ENCODE measurements around the gene KPNA2. TPM values are rescaled to one million over a fixed set of nuclear protein-coding genes. Genes with fewer than 3 reads are reported as not detected.
A peak's percentile ranks its signal among the peaks of the same experiment; 100 is the strongest.
"Not testable (repeated sequence)": the region's sequence is repeated elsewhere in the genome, so short reads cannot be mapped to it uniquely, and the experiment has no call there.

KPNA2 gene
- total RNA-seq, 2 experiments from 2014 or later: 165 to 180 TPM

DNA sequence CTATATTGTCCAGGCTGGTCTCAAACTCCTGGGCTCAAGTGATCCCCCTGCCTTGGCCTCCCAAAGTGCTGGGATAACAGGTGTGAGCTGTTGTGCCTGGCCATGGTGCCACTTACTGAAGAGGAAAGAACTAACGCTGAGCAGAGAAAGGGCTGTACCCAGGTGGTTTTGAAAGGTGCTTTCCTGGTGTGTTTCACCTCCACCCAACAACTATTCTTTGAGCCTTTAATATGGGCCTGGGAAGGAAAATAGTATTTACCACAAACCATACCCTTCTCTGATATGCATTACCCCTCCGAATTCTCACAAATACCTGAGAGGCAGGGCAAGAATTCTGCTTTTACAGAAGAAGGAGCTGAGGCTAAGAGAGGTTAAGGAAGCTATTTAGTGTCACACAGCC is 24.8 kb downstream of the KPNA2 start:
- H3K36me3 Mint-ChIP-seq (ENCODE audit: low read depth): no peaks in the 10 kb centered on the region
- ATAC-seq: no peak
- H3K9me3 Mint-ChIP-seq: no peaks in the 10 kb centered on the region
- CTCF ChIA-PET: interaction anchor here (1.2 kb wide), 2 partner anchors 22 to 112 kb away, joined by 3 to 4 read pairs; no protein-coding TSS in a partner anchor
- H3K27me3 Mint-ChIP-seq: no peaks in the 10 kb centered on the region
- intact Hi-C loops (cut with micrococcal nuclease): no loop called here
- no peak overlapping the region for H3K4me3 Mint-ChIP-seq
- DNase-seq: no peak
- H3K4me1 Mint-ChIP-seq (ENCODE audit: low read depth): peaks cover 5% of the 10 kb centered on the region
- TF ChIP-seq CTCF (IDR thresholded peaks at IDR 0.05): no peak
- POLR2A ChIA-PET: interaction anchor here (0.6 to 1.3 kb wide), 3 partner anchors 10 to 63 kb away, joined by 3 to 4 read pairs (median 3); no protein-coding TSS in a partner anchor
- H3K27ac Mint-ChIP-seq: no peak overlapping the region

- no peaks in the 10 kb centered on the region for H3K27me3 Mint-ChIP-seq
- no peak for DNase-seq
- H3K9me3 Mint-ChIP-seq: no peaks in the 10 kb centered on the region
- CTCF ChIA-PET: no interaction called here
- POLR2A ChIA-PET: no interaction called here
- TF ChIP-seq CTCF (IDR thresholded peaks at IDR 0.05): no peak
- H3K4me3 Mint-ChIP-seq: no peak overlapping the region
- no peak overlapping the region for H3K27ac Mint-ChIP-seq
- intact Hi-C loops (cut with micrococcal nuclease): no loop called here
- H3K36me3 Mint-ChIP-seq (ENCODE audit: low read depth): no peaks in the 10 kb centered on the region
- no peak for ATAC-seq
- H3K4me1 Mint-ChIP-seq (ENCODE audit: low read depth): peaks cover 5% of the 10 kb centered on the region
Measured at GRCh38 chr17:68061512-68062313, 26.2 kb downstream of the KPNA2 start.

GRCh38 chr17:68065366-68065765 is 29.8 kb downstream of the KPNA2 start:
- POLR2A ChIA-PET; H3K36me3 Mint-ChIP-seq (ENCODE audit: low read depth); intact Hi-C loops (cut with micrococcal nuclease); H3K9me3 Mint-ChIP-seq; H3K4me1 Mint-ChIP-seq (ENCODE audit: low read depth); H3K4me3 Mint-ChIP-seq; H3K27ac Mint-ChIP-seq; DNase-seq; ATAC-seq; H3K27me3 Mint-ChIP-seq: not testable (repeated sequence)
- CTCF ChIA-PET: interaction anchor here (0.6 kb wide), 1 partner anchor 8 kb away, joined by 5 read pairs; no protein-coding TSS in a partner anchor

DNA sequence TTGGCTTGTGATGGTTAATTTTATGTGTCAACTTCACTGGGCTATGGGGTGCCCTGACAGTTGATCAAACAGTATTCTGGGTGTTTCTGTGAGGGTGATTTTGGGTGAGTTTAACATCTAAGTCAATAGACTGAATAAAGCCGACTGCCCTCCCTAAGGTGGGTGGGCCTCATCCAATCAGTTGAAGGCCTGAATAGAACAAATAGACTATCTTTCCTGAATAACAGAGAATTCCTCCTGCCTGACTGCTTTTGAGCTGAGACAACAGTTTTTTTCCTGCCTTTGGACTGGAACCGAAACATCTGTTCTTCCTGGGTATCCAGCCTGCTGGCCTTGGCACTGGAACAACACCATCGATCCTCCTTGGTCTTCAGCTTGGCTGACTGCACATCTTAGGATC is 33.0 kb downstream of the KPNA2 start:
- CTCF ChIA-PET: interaction anchor here (1.2 kb wide), 1 partner anchor 11 kb away, joined by 5 read pairs; no protein-coding TSS in a partner anchor
- DNase-seq; POLR2A ChIA-PET; H3K27me3 Mint-ChIP-seq; ATAC-seq; H3K36me3 Mint-ChIP-seq (ENCODE audit: low read depth); H3K4me3 Mint-ChIP-seq; intact Hi-C loops (cut with micrococcal nuclease); H3K9me3 Mint-ChIP-seq; H3K4me1 Mint-ChIP-seq (ENCODE audit: low read depth); H3K27ac Mint-ChIP-seq: not testable (repeated sequence)

GRCh38 chr17:68070582-68071444 is 35.3 kb downstream of the KPNA2 start:
- H3K4me3 Mint-ChIP-seq; H3K27ac Mint-ChIP-seq; H3K27me3 Mint-ChIP-seq; H3K9me3 Mint-ChIP-seq; H3K36me3 Mint-ChIP-seq (ENCODE audit: low read depth); intact Hi-C loops (cut with micrococcal nuclease); H3K4me1 Mint-ChIP-seq (ENCODE audit: low read depth); CTCF ChIA-PET: not testable (repeated sequence)
- ATAC-seq (peak; percentile 45), DNase-seq (peak; percentile 15)
- POLR2A ChIA-PET: interaction anchor here (1.5 kb wide), 1 partner anchor 10 kb away, joined by 3 read pairs; no protein-coding TSS in a partner anchor

- no peak overlapping the region for H3K27ac Mint-ChIP-seq
- ChIA-PET CTCF (interaction anchor here (0.8 kb wide), 1 partner anchor 9 kb away, joined by 5 read pairs; no protein-coding TSS in a partner anchor), POLR2A (no interaction called here)
- H3K36me3 Mint-ChIP-seq (ENCODE audit: low read depth): no peaks in the 10 kb centered on the region
- no peaks in the 10 kb centered on the region for H3K9me3 Mint-ChIP-seq
- DNase-seq: no peak
- TF ChIP-seq CTCF (IDR thresholded peaks at IDR 0.05): no peak
- intact Hi-C loops (cut with micrococcal nuclease): no loop called here
- no peaks in the 10 kb centered on the region for H3K27me3 Mint-ChIP-seq
- H3K4me1 Mint-ChIP-seq (ENCODE audit: low read depth): no peaks in the 10 kb centered on the region
- no peak overlapping the region for H3K4me3 Mint-ChIP-seq
- ATAC-seq: no peak
Measured at GRCh38 chr17:68074279-68074678, 38.7 kb downstream of the KPNA2 start.

DNA sequence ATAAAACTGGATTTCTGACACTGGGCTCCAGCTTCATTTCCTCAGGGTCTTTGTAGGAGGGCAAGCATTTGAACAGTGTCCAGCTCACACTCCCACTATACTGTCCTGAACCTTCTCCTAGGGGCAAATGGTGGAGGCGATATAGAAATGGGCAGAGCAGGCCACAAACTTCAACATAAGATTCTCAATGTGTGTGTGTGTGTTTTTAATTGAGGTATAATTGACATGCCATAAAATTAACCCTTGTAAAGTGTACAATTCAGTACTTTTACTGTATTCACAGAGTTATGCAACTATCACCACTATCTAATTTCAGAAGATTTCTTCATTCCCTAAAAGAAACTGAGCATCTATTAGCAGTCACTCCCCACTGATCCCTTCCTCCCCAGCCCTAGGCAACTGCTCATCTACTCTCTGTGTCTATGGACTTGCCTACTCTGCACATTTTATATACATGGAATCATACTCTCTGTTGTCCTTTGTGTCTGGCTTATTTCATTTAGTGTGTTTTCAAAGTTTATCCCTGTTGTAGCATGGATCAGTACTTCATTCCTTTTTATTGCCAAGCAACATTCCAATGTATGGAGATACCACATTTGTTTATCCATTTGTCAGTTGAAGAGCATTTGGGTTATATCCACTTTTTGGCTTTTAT is 40.5 kb downstream of the KPNA2 start:
- intact Hi-C loops (cut with micrococcal nuclease); H3K4me3 Mint-ChIP-seq; H3K4me1 Mint-ChIP-seq (ENCODE audit: low read depth); H3K27ac Mint-ChIP-seq; POLR2A ChIA-PET; H3K9me3 Mint-ChIP-seq; H3K36me3 Mint-ChIP-seq (ENCODE audit: low read depth); DNase-seq; H3K27me3 Mint-ChIP-seq; CTCF ChIA-PET; ATAC-seq: not testable (repeated sequence)

DNA sequence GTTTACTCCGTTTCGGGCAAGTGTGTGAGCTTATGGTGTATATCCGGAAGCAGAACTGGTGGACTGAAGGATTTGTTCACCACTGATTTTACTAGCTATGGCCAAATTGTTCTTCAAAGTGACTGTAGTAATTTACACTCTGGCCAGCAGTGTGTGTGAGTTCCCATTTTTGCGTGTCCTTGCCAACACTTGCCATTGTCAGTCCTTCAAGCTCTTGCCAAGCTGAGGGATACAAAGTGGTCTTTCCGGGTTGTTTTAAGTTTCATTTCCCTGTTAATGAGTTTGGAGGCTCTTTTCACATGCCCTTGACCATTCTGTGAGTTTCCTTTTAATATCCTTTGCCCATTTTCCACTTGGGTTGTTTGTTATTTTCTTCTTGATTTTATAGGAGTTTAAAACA is 42.0 kb downstream of the KPNA2 start:
- H3K36me3 Mint-ChIP-seq (ENCODE audit: low read depth); H3K9me3 Mint-ChIP-seq; H3K27ac Mint-ChIP-seq; CTCF ChIA-PET; POLR2A ChIA-PET; ATAC-seq; intact Hi-C loops (cut with micrococcal nuclease); H3K27me3 Mint-ChIP-seq; H3K4me3 Mint-ChIP-seq; H3K4me1 Mint-ChIP-seq (ENCODE audit: low read depth); DNase-seq: not testable (repeated sequence)

All from activated CD8-positive, alpha-beta T cell treated with anti-CD3 and anti-CD28 coated beads for 36 hours (primary cell).